Neutrophil (primary cell): ENCODE measurements around the gene FBRSL1.
A peak's percentile ranks its signal among the peaks of the same experiment; 100 is the strongest.

Experiments used
- H3K27ac ChIP-seq: fragments of 200-600 bp; sonication (generic); 2 replicates; pipeline ENCODE4 v1.5.1; 2016; ENCODE audit warnings: mild to moderate bottlenecking, moderate library complexity
- H3K27me3 ChIP-seq: fragments of 200-600 bp; sonication (generic); 2 replicates; pipeline ENCODE4 v1.6.0; 2016; ENCODE audit warnings: mild to moderate bottlenecking
- H3K36me3 ChIP-seq: fragments of 200-600 bp; sonication (generic); 2 replicates; pipeline ENCODE4 v1.5.1; 2017
- H3K4me1 ChIP-seq, 2 experiments: fragments of 200-600 bp in 1 of 2; sonication (generic) in 1 of 2; 1 replicate in 1 of 2; 2 replicates in 1 of 2; pipeline versions ENCODE4 v1.5.1 to v1.6.1; 2013 to 2016; ENCODE audit warnings: low read depth in 1 of 2, low read length in 1 of 2, mild to moderate bottlenecking in 1 of 2, moderate library complexity in 1 of 2; ENCODE audit not compliant: control insufficient read depth in 1 of 2, insufficient read depth in 1 of 2
- H3K4me3 ChIP-seq, 2 experiments: fragments of 200-600 bp in 1 of 2; sonication (generic) in 1 of 2; 1 replicate in 1 of 2; 2 replicates in 1 of 2; pipeline ENCODE4 v1.5.1; 2013 to 2016; ENCODE audit warnings: low read depth in 1 of 2, low read length in 1 of 2, mild to moderate bottlenecking in 1 of 2, moderate library complexity in 1 of 2
- H3K9me3 ChIP-seq: fragments of 200-600 bp; sonication (generic); 2 replicates; pipeline ENCODE4 v1.5.1; 2016
- TF ChIP-seq, protein P1 (sequence below): fragments of 200-600 bp; sonication (generic); IDR thresholded peaks from 2 replicates; pipeline ENCODE4 v1.5.1; 2016; ENCODE audit warnings: antibody characterized with exemption

The FBRSL1 gene

DNA sequence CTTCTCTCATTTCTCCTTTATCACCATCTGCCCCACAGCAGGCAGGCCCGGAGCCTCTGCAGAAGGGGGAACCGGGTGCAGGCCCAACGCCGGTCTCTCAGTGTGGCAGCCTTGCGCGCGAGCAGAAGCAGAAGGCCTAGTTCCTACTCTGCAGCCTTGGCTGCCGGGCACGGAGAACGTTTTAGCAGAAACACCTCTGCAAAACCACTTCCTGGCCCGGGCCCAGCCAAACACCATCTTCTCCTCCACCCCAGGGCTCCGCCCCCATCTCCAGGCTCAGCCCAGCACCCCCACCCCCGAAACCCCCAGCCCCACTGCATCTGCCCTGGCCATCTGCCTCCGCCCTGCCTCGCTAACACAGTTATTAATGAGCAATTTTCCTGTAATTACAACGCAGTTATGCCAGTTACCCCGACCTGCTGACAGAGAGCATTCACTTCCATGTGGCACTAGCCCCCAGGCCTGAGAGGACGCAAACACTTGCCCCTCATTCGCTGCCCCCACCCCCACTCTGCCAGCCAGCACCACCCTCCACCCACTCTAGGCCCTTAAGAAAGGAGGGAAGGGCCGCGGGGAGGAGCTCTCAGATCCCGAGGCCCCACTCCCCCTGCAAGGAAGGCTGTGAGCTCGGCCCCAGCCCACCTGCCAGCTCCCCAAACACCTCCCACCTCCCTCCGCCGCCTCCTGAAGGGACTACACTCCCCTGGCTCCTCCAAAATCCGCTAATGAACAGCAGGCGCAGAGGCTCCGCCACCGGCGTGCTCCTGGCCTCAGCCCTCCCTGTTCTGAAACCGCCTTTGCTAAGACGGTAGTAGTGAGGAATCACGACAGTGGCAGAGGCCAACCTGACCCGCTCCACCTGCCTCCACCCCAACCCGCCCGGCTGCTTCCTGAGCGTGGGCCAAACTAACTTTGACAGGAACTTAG is 44.7 kb upstream of the FBRSL1 start:
- no peaks in the 10 kb centered on the region for H3K36me3 ChIP-seq
- peaks cover 13 to 15% of the 10 kb centered on the region in 2 experiments for H3K4me1 ChIP-seq
- TF ChIP-seq, protein P1, sequence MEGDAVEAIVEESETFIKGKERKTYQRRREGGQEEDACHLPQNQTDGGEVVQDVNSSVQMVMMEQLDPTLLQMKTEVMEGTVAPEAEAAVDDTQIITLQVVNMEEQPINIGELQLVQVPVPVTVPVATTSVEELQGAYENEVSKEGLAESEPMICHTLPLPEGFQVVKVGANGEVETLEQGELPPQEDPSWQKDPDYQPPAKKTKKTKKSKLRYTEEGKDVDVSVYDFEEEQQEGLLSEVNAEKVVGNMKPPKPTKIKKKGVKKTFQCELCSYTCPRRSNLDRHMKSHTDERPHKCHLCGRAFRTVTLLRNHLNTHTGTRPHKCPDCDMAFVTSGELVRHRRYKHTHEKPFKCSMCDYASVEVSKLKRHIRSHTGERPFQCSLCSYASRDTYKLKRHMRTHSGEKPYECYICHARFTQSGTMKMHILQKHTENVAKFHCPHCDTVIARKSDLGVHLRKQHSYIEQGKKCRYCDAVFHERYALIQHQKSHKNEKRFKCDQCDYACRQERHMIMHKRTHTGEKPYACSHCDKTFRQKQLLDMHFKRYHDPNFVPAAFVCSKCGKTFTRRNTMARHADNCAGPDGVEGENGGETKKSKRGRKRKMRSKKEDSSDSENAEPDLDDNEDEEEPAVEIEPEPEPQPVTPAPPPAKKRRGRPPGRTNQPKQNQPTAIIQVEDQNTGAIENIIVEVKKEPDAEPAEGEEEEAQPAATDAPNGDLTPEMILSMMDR, result no peak
- H3K27ac ChIP-seq, result peak overlapping the region; percentile 83
- H3K27me3 ChIP-seq, result peaks cover 3% of the 10 kb centered on the region
- H3K9me3 ChIP-seq, result no peaks in the 10 kb centered on the region
- peak overlapping the region; percentile 40 to 41 for H3K4me3 ChIP-seq

DNA sequence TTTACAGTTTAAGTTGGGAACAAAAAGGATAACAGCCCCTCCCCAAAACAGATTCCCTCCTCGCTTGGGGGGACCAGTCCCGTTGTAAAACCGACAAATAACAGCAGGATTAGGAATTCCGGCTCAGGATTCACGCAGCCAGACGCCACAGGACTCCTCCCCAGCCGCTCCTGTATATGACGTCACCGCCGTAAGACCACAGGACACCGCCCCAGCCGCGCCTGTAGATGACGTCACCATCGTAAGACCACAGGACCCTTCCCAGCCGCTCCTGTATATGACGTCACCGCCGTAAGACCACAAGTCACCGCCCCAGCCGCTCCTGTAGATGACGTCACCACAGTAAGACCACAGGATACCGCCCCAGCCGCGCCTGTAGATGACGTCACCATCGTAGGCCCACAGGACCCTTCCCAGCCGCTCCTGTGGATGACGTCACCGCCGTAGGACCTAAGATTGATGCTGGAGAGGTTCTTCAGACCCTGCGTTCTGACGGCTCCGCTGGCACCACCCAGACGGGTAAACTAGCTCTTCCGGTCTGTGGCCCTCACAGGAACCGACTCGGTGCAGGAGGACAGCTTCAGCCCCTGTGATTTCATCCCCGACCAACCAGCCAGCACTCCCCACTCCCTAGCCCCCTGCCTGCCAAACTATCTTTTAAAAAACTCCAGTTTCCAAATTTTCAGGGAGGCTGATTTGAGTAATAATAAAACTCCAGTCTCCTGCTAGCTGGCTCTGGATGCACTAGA is 43.9 kb upstream of the FBRSL1 start:
- no peaks in the 10 kb centered on the region for H3K36me3 ChIP-seq
- no peaks in the 10 kb centered on the region for H3K9me3 ChIP-seq
- H3K4me1 ChIP-seq, result peaks cover 13 to 15% of the 10 kb centered on the region in 2 experiments
- peak overlapping the region; percentile 40 to 41 for H3K4me3 ChIP-seq
- H3K27ac ChIP-seq, result peak overlapping the region; percentile 83
- H3K27me3 ChIP-seq, result peaks cover 11% of the 10 kb centered on the region
- TF ChIP-seq, protein P1, result no peak

DNA sequence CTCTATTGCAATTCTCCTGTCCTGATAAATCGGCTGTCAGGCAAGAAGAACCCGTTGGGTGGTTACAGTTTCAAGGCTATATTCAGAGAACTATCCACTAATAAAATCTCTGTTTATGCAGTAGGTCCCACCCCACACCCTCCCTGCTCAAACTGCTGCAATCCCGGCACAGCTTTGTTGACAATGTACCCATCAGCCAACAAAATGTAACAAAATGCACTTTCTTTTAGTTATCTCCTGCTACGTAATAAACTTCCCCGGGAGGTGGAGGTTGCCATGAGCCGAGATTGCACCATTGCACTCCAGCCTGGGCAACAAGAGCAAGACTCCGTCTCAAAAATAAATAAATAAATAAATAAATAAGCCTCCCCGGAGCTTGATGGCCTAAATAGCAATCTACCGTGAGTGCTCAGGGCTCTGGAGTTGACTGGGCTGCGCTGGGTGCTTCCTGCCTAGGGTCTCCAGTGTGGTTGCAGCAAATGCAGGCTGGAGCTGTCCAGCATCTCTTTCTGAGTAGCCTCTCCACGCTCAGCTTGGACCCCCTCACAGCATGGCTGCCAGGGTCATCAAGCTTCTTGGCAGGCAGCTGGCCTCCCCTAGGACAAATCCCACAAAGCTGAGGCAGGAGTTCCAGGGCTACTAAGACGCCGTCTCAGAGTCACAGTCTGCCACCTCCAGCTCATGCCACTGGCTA is 43.2 kb upstream of the FBRSL1 start:
- peak overlapping the region in 1 of 2 experiments; percentile 41 for H3K4me3 ChIP-seq
- TF ChIP-seq, protein P1, result no peak
- H3K4me1 ChIP-seq, result peaks cover 13 to 15% of the 10 kb centered on the region in 2 experiments
- H3K27me3 ChIP-seq, result peaks cover 19% of the 10 kb centered on the region
- H3K27ac ChIP-seq, result peak overlapping the region; percentile 83
- H3K36me3 ChIP-seq, result no peaks in the 10 kb centered on the region
- no peaks in the 10 kb centered on the region for H3K9me3 ChIP-seq

DNA sequence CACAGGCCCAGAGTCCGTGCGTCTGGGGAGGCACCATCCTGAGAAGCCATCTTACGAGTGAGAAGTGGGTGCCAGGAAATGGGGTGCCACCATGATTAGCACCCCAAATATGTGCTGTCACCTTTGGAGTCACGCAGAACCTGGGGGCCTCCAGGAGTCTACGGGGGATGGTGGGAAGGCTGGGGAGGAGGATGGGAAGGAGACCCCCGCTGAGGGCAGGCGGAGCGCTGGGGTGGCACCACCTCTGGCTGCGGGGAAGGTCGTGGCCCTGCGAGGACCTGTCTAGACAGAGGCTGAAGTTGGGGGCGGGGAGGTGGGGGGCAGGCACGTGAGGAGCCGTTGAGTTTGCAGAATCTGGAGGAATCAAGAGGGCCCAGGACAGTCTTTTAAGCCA is 42.6 kb upstream of the FBRSL1 start:
- H3K9me3 ChIP-seq, result no peaks in the 10 kb centered on the region
- peaks cover 13 to 15% of the 10 kb centered on the region in 2 experiments for H3K4me1 ChIP-seq
- no peak overlapping the region for H3K27ac ChIP-seq
- TF ChIP-seq, protein P1, result no peak
- peaks cover 24% of the 10 kb centered on the region for H3K27me3 ChIP-seq
- H3K4me3 ChIP-seq, result no peak overlapping the region
- H3K36me3 ChIP-seq, result no peaks in the 10 kb centered on the region

DNA sequence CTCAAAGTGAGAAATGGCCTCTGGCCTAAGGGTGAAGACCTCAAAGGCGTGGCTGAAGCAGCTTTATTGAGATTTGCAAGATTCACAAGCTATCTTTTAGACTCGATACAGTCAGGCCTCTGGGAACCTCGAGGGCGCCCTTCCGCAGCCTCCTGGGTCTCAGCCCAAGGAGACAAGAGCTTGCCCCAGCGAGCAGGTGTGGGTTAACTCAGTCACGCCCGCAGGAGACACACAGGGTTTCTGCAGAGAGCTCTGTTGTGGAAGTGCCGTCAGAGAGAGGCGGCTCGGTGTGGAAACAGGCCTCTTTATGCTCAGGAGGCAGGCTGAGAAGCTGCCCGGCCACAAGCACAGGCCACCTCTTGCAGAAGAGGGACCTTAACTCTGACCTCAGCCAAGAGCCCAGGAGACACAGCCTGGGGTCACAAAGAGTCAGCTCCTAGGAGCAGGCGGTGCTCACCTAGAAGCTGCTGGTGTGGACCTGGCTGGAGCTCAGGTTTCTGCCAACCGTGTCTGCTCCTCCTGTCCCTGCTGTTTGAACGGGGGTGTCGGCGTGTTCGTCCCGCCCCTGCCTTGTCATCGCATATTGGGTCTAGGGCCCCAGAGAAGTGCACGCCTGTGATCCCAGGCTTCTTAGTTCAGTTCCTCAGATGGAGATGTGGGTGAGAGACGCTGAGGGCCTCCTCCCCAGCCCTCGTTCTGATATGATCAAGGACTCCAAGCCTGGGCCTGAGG is 42.1 kb upstream of the FBRSL1 start:
- TF ChIP-seq, protein P1, result no peak
- Histone ChIP-seq H3K4me3 (no peak overlapping the region), H3K27ac (no peak overlapping the region), H3K36me3 (no peaks in the 10 kb centered on the region), H3K9me3 (no peaks in the 10 kb centered on the region), H3K27me3 (peaks cover 27% of the 10 kb centered on the region), H3K4me1 (peaks cover 13 to 15% of the 10 kb centered on the region in 2 experiments)
